ENCODE results near the gene MAP7.

MAP7 gene

DNA sequence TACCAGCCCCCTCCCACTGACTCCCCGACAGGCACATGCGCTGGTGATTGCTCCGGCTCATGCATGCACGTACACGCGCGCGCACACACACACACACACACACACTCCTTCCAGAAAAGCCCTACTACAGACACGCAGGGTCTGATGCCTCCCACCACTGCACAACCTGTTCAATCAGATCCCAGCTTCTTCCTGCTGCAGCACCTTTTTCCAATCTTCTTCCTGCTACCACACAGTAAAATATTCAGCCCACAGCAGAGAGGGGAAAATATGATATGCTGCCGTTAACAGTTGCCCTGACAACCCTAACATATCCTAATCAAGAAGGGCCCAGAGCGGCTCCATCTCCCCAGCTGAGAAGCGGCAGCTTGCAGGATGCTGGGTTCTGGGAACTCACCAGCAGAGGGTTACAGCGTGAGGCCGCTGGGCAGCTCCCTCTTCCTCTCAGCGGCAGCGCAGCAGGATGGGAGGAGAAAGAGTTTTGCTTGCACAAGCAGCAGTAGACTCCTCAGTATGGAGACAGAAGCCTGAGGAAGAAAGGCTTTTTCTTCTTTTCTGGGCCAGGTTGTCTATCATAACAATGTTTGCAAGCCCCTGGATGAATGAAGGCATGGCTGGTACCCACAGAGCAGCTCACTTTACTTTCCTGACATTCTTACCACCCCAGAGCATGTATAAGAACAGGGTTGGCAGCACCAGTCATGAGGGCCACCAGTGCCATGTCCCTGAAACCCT is 23.9 kb downstream of the MAP7 start:
- DNase-seq (ENCODE audit: low read depth), result peak; percentile 26
- no peak overlapping the region for H3K4me3 ChIP-seq (ENCODE audit: low read depth, low read length)
- TF ChIP-seq, protein P1, sequence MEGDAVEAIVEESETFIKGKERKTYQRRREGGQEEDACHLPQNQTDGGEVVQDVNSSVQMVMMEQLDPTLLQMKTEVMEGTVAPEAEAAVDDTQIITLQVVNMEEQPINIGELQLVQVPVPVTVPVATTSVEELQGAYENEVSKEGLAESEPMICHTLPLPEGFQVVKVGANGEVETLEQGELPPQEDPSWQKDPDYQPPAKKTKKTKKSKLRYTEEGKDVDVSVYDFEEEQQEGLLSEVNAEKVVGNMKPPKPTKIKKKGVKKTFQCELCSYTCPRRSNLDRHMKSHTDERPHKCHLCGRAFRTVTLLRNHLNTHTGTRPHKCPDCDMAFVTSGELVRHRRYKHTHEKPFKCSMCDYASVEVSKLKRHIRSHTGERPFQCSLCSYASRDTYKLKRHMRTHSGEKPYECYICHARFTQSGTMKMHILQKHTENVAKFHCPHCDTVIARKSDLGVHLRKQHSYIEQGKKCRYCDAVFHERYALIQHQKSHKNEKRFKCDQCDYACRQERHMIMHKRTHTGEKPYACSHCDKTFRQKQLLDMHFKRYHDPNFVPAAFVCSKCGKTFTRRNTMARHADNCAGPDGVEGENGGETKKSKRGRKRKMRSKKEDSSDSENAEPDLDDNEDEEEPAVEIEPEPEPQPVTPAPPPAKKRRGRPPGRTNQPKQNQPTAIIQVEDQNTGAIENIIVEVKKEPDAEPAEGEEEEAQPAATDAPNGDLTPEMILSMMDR (IDR thresholded peaks at IDR 0.05; ENCODE audit: low read depth, low read length, missing control alignments), result peak; percentile 70
- in situ Hi-C loops (cut with HindIII; ENCODE audit: low sequenced_read_pairs), result no loop called here

DNA sequence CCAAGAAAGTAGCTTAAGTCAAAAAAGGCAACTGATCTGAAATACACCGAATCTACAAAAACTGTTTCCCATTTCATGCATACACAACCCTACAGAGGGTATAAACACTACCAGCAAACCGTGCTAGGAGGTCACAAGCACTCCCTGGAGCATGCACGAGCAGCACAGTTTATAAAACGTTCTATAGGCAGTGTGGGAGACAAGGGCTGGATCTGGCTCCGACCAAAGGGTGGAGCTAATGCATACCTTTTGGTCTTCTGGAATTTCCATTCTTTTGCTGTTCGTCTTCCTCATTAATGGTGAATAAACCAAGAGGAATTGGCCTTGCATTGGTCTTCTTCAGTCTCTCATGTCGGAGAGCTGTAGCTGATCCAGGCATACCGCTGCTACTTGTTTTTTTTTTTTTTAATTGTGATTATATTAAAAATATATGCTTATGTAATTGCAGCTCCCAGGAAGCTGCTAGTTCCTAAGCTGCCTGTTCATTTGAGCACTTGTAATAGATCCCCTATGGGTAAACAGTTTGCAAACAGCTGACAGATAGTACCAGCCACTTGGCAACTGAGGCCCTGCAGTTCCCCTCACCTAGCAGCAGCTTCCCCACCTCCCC is 24.5 kb downstream of the MAP7 start:
- no peak for DNase-seq (ENCODE audit: low read depth)
- no peak overlapping the region for H3K4me3 ChIP-seq (ENCODE audit: low read depth, low read length)
- in situ Hi-C loops (cut with HindIII; ENCODE audit: low sequenced_read_pairs), result no loop called here
- TF ChIP-seq, protein P1 (IDR thresholded peaks at IDR 0.05; ENCODE audit: low read depth, low read length, missing control alignments), result no peak

DNA sequence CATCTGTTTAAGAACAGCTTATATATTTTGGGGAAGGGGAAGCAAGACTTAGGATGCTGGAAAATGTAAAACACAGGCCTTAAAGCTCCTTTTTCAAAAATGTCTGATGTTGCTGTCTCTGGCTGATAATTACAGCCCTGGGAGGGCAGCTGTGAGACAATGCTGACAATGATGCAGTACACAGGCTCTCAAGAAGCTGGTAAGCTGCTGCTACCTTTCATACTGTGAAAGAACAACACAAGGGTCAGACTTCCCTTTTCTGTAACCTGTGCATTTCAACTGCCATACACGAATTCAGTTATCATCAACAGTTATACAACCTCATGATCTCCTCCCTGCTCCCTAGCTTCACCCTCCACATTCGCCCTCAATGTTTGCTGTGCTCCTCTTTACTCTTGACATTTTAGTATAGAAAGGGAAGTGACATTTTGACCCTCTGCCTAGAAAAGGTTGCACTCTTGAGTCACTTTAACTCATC is 25.2 kb downstream of the MAP7 start:
- in situ Hi-C loops (cut with HindIII; ENCODE audit: low sequenced_read_pairs), result no loop called here
- no peak for DNase-seq (ENCODE audit: low read depth)
- TF ChIP-seq, protein P1 (IDR thresholded peaks at IDR 0.05; ENCODE audit: low read depth, low read length, missing control alignments), result no peak
- H3K4me3 ChIP-seq (ENCODE audit: low read depth, low read length), result no peak overlapping the region

DNA sequence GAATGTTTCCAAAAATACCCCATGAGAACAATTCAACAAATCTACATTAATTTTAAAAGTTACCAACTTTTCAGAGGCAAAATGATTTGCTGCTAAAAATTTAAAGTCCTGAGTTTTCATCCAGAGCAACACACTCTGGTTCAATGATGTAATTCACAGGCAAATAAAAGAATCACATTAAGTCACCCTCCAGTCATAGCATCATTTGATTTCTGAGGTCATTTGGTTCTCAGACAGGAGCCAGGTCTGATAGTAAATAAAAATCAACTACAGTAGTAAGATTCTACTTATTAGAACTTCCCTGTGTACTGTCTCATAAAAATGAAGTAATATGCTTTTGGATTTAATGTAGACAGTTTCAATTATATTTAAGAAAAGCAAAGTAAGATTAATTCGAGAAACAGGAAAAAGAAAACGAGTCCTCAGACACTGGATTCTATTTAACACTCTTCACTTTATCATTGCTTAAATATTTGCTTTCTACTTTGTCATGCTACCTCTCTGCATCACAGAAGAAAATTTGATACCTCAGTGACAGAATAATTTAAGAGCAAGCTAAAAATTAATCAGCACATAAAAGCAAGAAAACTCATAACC is 25.8 kb downstream of the MAP7 start:
- no peak overlapping the region for H3K4me3 ChIP-seq (ENCODE audit: low read depth, low read length)
- DNase-seq (ENCODE audit: low read depth), result no peak
- TF ChIP-seq, protein P1 (IDR thresholded peaks at IDR 0.05; ENCODE audit: low read depth, low read length, missing control alignments), result no peak
- in situ Hi-C loops (cut with HindIII; ENCODE audit: low sequenced_read_pairs), result no loop called here

DNA sequence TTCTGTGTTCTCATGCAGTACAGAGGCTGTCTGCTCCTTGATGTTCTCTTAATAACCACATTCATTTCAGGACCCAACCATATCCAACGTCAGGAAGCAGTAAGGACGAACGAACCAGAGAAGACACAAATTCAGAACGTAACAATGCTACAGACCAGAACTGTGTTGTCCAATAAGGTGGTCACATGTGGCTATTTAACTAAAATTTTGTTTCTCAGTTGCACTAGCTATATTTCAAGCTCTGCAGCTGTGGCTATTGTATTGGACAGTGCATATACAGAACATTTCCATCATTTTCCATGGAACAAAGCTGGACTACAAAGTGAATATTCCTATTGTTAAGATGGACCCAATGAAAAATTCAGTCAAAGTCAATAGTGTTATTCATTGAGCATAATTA is 27.0 kb downstream of the MAP7 start:
- TF ChIP-seq, protein P1 (IDR thresholded peaks at IDR 0.05; ENCODE audit: low read depth, low read length, missing control alignments), result no peak
- no peak overlapping the region for H3K4me3 ChIP-seq (ENCODE audit: low read depth, low read length)
- in situ Hi-C loops (cut with HindIII; ENCODE audit: low sequenced_read_pairs), result no loop called here
- no peak for DNase-seq (ENCODE audit: low read depth)

DNA sequence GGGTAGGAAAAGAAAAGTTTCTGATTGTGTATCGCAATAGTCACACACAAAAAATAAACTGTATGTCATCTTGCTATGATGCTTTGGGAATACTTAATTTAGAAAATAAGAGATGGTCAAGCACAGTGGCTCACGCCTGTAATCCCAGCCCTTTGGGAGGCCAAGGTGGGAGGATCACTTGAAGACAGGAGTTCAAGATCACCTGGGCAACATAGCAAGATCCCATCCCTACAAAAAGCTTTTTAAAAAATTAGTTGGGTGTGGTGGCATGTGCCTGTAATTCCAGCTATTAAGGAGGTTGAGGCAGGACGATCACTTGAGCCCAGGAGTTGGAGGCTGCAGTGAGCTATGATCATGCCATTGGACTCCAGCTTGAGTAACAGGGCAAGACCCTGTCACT is 27.6 kb downstream of the MAP7 start:
- in situ Hi-C loops (cut with HindIII; ENCODE audit: low sequenced_read_pairs), result no loop called here
- no peak for DNase-seq (ENCODE audit: low read depth)
- no peak overlapping the region for H3K4me3 ChIP-seq (ENCODE audit: low read depth, low read length)
- TF ChIP-seq, protein P1 (IDR thresholded peaks at IDR 0.05; ENCODE audit: low read depth, low read length, missing control alignments), result no peak

Data from astrocyte of the cerebellum (primary cell).